ENCODE data around the gene GLCE. TPM values are rescaled to one million over a fixed set of nuclear protein-coding genes. Genes with fewer than 3 reads are reported as not detected.

The GLCE gene
- total and polyA plus RNA-seq, 9 of the 15 experiments (the other 6 are each of a cell fraction or from before 2014, with no cell fraction given), result 4.6 to 12.3 (median 10.6) TPM

GRCh38 chr15:69305204-69305931, 144.9 kb downstream of the GLCE start:
- no peaks in the 10 kb centered on the region for H3K79me2 ChIP-seq (ENCODE audit: control insufficient read depth, insufficient read depth, low read length)
- no peaks in the 10 kb centered on the region for H3K36me3 ChIP-seq (ENCODE audit: control insufficient read depth, insufficient read depth, low read length)
- no peak overlapping the region for H3K9ac ChIP-seq (ENCODE audit: insufficient read depth in 1 of 2, low read depth in 2 of 2, low read length in 2 of 2)
- peaks cover 0 to 7% of the 10 kb centered on the region in 2 experiments; a peak in 2 of 5 replicates for H3K4me1 ChIP-seq (replicated peaks in 1 of 2; ENCODE audit: control insufficient read depth in 2 of 2, insufficient read depth in 2 of 2, low read length in 2 of 2)
- peaks cover 5 to 21% of the 10 kb centered on the region in 2 experiments; a peak in 4 of 5 replicates for H3K27me3 ChIP-seq (ENCODE audit: control insufficient read depth in 2 of 2, insufficient read depth in 2 of 2, low read length in 2 of 2)
- peak; percentile 40 for FAIRE-seq
- peaks cover 5% of the 10 kb centered on the region for H3K9me1 ChIP-seq (ENCODE audit: control insufficient read depth, insufficient read depth, low read length)
- H3K4me2 ChIP-seq (ENCODE audit: insufficient read depth, low read length), result 0 out of 2 replicates have a peak overlapping the region, but pooled peaks have one; percentile 32
- intact Hi-C loops (cut with micrococcal nuclease), result loop anchor here (10.0 kb wide), 1 partner anchor 89 kb away; no protein-coding TSS in a partner anchor
- H3K27ac ChIP-seq (ENCODE audit: extremely low read depth, low read depth, low read length), result no peak overlapping the region
- ChIA-PET CTCF (ENCODE audit: low intra/inter-chr PET ratio) (no interaction called here), POLR2A (interaction anchor here (0.6 kb wide), 1 partner anchor 51 kb away, joined by 3 read pairs; no protein-coding TSS in a partner anchor)
- H3K9me3 ChIP-seq (replicated peaks; ENCODE audit: control insufficient read depth, insufficient read depth, low read depth, low read length), result no peaks in the 10 kb centered on the region
- H3K4me3 ChIP-seq, result no peak overlapping the region
- 8% methylated on average over 18 of the region's 20 CpGs for WGBS (ENCODE audit: insufficient coverage, low coverage, missing lambda C conversion rate)
- ATAC-seq, result peak; percentile 66
- peak overlapping the region; percentile 45; the same call in 1 of the 2 replicates for H2AFZ ChIP-seq (ENCODE audit: low read depth, low read length)
- BruUV-seq (replicated peaks), result no TSS peak
- in situ Hi-C loops (cut with MboI), result no loop called here
- no peaks in the 10 kb centered on the region for H4K20me1 ChIP-seq (replicated peaks; ENCODE audit: control insufficient read depth, insufficient read depth, low read length)
- DNase-seq (ENCODE audit: extremely low read depth in 1 of 4, low spot score in 3 of 4), result peak; percentile 56 to 66 (median 61)
- TF ChIP-seq NRF1 (conservative IDR thresholded peaks at IDR 0.05 in 1 of 2, IDR thresholded peaks at IDR 0.05 in 1 of 2) (peak; percentile 59 to 66), ATF3 (IDR thresholded peaks at IDR 0.05) (peak; percentile 71), ATF3 (CRISPR knock-in tag; conservative IDR thresholded peaks at IDR 0.05) (no peak), ZBTB1 (CRISPR knock-in tag; IDR thresholded peaks at IDR 0.05; ENCODE audit: borderline replicate concordance, low read depth) (peak; percentile 90), ZEB2 (IDR thresholded peaks at IDR 0.05) (no peak), MGA (IDR thresholded peaks at IDR 0.05) (peak; percentile 40; the same call in 1 of the 2 replicates), VEZF1 (CRISPR knock-in tag; IDR thresholded peaks at IDR 0.05) (peak; percentile 54)
